ENCODE measurements around the gene BSCL2. TPM values are rescaled to one million over a fixed set of nuclear protein-coding genes. Genes with fewer than 3 reads are reported as not detected.

The BSCL2 gene
- 43.8 and 52.2 TPM in 2 replicates for total RNA-seq

DNA sequence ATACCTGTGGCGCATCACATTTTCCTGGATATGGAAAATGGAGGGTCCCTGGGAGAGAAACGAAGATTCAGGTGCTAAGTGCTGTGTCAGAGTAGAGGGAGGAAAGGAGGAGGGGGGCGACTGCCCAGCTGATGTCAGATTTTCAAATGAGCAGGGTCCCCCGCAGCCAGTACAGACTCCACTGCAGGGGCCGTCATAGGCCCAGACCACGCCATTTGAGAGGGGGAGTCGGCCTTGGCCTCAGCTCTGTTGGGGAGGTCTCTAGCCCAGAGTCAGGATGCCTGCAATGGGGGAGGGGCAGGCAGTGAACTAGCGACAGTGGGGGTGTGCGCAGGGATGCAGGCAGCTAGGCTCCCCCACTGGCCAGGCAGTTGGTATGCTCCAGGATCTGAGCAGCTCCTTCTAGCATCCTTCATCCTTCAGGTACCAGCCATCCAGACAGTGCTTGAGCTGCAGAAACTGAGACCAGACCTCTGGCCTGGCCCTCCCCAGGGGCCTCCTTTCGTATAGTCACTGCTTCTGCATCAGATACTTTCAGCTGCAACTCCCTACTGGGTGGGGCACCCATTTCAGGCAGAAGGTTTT, at the start of gene BSCL2, which contains the start of gene GNG3:
Gene BSCL2, minus strand, starts transcription at position 148 of the 585 bp plus-strand sequence. CDS start 229 bp downstream, outside the sequence.
Gene GNG3, plus strand, starts transcription at position 400 of the 585 bp plus-strand sequence. CDS start 620 bp downstream, outside the sequence.

DNA sequence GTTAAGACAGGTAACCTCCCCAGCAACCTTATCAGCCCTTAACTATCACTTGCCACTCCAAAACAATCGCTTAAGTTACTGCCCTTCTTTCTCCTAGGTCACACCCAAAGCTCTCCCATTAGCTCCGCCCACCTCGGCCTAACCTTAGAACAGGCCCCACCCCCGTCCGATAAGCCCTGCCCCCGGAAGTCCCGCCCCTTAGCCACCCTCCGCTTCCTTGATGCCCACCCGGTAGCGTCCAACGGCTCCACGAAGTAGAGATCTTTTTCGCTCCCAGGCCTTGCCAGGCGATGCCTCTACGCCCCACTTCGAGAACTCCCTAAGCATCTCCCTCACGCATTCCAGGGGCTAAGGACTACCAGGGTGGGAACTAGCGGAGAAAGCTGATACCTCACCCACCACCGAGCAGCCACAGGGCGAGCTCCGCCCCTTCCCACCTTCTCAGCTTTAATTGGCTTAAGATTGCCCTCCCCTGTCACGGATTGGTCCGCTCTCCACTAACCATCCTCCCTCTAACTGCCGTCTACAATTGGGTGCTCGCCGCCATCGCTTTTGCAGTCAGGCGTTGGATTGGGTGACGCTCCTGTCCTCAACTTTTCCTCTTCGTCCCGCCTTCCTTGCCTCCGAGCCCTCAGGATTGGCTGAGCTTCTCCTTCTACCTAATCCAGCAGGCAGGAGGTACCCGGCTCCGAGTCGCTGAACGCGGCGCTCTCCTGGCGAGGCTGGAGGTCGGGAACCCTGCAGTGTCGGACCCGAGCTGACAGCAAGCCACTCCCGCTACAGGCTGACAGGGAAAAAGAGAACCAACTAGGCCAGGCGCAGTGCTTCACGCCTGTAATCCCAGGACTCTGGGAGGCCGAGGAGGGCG, 46.7 kb upstream of the BSCL2 start, which contains the start of gene ZBTB3:
Gene ZBTB3, minus strand, starts transcription at position 425 of the 868 bp plus-strand sequence. CDS start 496 bp downstream, outside the sequence.

DNA sequence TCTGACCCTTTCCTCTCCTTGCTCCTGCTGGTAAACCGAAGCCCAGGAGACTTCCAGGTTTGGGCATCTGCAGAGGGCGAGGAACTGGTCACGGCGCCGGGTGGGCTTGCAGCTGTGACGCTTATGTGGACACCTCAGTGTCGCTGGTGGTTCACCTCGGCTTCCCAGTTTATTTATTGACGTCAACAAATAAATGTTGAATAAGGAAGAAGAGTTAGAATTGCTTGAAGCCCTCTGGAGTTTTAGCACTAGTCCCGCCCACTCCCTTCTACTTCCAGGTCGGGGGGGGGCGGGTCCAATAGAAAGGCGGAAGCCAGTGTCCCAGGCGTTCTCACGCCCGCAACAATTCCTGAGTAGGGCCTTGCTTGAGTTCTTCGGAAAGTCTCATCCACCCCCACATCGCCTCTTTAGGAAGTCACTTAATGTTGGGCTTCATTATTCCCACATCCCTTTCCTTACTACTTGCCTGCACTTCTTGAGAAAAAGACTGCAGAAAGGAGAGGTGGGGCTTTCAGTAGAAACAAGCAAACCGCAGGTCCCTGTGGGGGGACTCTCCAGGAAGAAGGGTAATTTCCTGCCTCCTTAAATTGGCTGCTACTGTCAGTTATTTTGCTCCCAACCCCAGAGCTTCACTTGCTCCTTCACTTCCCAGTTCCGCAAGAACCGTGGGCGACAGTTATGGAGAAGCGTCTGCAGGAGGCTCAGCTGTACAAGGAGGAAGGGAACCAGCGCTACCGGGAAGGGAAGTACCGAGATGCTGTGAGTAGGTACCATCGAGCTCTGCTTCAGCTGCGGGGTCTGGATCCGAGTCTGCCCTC, 21.2 kb upstream of the BSCL2 start, which contains the start of gene TTC9C:
Gene TTC9C, plus strand, starts transcription at position 316 of the 818 bp plus-strand sequence. Its CDS starts 363 bp downstream, at position 679.

DNA sequence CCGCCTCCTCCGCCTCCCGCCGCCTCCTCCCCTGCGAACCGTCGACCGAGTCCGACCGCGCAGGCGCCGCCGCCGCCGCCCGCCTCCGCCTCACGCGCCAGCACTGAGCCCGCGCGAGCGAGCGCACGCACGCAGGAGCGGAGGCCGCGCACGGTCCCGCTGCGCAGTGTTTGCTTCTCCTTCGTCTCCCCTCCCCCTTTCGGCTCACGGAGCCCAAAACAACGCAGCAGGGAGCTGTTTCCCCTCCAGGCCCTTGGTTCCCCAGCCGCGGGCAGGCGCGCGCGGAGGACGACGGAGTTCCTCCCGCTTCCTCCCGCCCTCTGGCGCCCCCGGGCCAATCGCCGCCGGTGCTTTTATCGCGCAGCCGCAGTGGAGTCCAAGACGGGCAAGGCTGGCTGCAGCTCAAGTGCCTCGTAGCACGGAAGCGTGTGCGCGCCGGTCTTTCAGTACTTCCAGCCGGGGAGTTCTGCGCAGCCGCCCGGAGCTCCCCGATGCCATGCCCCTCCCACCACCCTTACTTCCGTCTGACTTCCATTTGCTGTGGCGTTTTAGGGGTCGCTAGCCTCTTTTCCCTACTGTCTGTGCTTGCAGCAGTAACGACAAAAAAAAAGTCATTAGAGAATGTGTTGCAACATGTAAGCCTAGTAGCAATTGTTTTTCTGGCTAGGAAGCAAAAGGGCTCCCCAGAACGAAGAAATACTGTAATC, 20.1 kb upstream of the BSCL2 start, which contains the start of gene HNRNPUL2:
Gene HNRNPUL2, minus strand, starts transcription at position 293 of the 707 bp plus-strand sequence. CDS start 301 bp downstream, outside the sequence.

DNA sequence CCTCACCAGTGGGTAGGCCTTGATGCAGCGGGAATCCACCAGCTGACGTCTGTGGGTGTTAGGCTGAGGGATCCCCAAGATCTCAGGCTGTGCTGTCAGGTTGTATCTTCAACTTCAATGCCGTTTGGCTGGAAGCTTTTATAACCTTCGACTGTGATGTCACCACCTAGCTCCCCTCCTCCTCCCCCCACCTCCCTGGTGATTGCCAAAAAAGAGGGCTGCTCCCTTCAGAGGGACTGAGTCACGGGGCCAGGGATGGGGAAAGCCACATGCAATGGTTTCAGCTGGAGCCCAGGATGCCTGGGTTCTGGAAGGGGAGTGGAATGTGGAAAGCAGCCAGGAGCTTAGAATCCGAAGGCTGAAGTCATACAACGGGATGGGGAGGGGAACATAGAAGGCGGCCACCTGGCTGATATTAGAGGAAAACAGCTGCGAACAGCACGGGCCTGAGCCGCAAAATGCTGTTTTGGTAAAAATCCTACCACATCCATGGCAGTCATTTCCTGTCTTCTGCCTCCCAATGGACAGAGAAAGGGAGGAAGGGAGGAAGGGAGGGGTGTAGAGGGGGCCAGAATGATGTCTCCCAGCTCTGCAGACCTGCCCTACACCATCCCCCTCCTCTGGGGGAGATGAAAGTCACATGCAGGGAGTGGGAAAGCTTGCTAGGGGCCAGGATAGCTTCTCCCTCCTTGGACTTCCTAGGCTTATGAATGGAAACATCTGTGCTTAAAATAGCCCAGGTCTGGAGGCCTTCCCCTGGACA, 17.6 kb downstream of the BSCL2 start, which contains the start of gene LRRN4CL:
Gene LRRN4CL, minus strand, starts transcription at position 110 of the 763 bp plus-strand sequence. CDS start 1,022 bp downstream, outside the sequence.

DNA sequence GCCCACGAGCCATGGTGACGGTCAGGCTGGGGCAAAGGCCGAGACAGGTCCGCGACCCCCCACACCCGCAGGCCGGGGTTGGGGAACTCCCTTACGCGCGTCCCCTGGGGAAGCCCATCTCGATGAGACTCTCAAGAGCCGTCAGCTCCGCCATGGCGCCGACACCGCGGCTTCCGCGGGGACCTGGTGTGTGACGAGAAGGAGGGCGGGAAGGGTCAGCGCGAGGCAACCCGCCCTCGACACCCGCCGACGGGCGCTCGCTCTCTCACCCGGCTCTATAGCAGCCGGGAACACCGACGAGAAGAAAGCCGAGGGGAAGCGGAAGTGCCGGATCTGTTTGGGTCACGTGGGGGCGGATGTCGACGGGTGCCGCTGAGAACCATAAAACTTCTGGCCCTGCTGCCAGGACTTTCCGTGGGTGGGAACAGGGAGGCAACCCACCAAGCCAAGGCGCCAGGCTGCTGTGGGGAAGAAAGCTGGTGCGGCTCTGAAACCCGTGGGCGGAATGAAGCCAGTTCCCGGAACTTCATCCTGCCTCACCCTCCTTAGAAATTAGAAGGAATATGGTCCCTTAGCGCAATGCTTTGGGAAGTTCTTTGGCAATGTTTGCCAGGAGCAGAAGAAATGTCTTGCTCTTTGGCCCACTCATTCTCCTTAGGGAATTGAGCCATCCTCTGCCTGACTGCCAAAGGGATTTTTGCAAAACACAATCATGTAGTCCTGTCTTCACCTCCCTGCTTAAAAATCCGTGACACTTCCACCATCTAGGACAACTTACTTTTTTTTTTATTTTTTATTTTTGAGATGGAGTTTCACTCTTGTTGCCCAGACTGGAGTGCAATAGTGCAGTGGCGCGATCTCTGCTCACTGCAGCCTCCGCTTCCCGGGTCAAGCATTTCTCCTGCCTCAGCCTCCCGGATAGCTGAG, 28.2 kb downstream of the BSCL2 start, which contains the start of gene UBXN1:
Gene UBXN1, minus strand, starts transcription at position 304 of the 927 bp plus-strand sequence. Its CDS starts 150 bp downstream, at position 154.

DNA sequence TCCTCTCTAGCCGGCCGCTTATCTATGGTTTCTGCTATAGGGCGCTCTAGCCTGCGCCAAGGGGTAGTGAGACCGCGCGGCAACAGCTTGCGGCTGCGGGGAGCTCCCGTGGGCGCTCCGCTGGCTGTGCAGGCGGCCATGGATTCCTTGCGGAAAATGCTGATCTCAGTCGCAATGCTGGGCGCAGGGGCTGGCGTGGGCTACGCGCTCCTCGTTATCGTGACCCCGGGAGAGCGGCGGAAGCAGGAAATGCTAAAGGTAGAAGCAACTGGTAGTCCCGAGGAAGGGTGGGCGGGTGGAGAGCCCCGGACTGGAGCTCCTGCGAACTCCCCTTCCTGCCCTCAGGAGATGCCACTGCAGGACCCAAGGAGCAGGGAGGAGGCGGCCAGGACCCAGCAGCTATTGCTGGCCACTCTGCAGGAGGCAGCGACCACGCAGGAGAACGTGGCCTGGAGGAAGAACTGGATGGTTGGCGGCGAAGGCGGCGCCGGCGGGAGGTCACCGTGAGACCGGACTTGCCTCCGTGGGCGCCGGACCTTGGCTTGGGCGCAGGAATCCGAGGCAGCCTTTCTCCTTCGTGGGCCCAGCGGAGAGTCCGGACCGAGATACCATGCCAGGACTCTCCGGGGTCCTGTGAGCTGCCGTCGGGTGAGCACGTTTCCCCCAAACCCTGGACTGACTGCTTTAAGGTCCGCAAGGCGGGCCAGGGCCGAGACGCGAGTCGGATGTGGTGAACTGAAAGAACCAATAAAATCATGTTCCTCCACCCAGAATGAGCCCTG, 35.4 kb downstream of the BSCL2 start, which contains the start of the genes LBHD1 and UQCC3:
Gene LBHD1, minus strand, starts transcription at position 660 of the 782 bp plus-strand sequence. CDS start 2,236 bp downstream, outside the sequence.
Gene UQCC3, plus strand, starts transcription at position 66 of the 782 bp plus-strand sequence. Its CDS starts 73 bp downstream, at position 139.

DNA sequence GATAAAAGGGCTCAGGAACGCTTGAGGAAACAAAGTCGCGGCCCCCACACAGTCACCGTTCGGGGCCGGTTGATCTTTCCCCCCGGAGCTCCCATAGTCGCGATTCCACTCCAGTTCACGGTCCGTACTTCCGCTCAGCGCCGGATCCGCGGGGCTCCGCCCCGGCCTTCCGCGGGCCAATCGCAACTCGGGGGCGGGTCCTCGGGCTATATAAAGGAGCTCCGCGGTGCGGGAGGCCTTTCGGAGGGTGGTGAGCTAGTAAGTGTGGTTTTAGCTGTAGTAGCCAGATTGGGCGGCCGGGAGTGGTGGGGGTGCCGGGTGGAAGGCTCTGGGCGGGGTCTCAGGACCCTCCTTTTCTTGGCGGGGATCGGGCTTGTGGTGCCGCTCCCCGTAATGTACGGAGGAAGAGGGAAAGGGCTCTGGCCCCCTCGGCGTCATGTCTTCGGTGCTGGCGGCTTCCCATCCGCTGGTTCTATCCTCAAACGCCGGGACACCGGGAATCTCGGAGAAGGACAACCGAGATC, 42.1 kb downstream of the BSCL2 start, which contains the start of the genes C11orf98 and CSKMT:
Gene C11orf98, minus strand, starts transcription at position 136 of the 524 bp plus-strand sequence. Its CDS starts 41 bp downstream, at position 95.
Gene CSKMT, plus strand, starts transcription at position 238 of the 524 bp plus-strand sequence. CDS start 568 bp downstream, outside the sequence.

DNA sequence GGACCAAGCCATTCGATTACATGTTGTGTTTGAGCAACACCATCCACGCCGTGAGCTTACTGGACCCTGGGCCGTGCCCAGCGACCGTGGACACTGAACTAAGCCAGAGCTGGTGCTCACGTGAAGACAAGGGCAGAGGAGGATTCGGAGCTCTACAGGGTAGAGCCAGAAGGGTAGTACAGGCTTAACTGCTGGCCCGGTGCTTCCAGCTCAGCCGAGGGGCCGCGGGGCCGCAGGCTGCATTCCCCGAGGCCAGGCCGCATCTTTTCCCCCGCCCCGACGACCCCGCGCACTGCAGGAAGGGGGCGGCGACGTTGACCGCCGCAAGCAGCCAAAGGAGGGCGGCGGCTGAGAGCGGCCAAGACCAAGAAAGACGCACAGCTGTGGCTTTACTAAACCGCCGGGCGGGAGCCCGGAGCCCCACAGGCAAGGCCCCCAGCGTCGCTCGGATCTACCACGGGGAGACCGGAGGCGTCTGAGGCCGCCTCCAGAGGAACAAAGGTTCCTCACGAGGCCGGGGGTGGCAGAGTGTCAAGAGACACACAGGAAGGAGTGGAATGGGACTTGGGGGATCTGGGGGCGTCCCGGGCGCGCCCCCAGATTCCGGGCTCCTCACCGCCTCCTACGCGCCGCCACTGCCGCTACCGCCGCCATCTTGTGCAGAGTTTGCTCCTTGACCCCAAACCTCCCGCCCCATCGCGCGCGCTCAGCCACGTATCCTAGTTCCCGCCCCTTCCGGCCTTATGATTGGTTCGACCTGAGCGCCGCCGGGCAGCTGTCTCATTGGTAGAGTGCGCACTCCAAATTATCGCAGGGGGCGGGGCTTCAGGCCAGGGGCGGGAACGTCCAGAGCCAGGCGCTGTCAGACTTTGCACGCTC, 61.0 kb downstream of the BSCL2 start, which contains the start of gene GANAB:
Gene GANAB, minus strand, starts transcription at position 668 of the 879 bp plus-strand sequence. Its CDS starts 14 bp downstream, at position 654.

Other genes starting within 250 kb of the BSCL2 start
- gene AHNAK, start 160.6 kb downstream of the BSCL2 start, total RNA-seq, result 361 and 516 TPM in 2 replicates
- 1,318 and 1,601 TPM in 2 replicates for gene EEF1G, start 133.5 kb downstream of the BSCL2 start, total RNA-seq
- 5.6 and 5.8 TPM in 2 replicates for gene TUT1, start 115.9 kb downstream of the BSCL2 start, total RNA-seq
- gene MTA2, start 105.6 kb downstream of the BSCL2 start, total RNA-seq, result 88.4 and 96.0 TPM in 2 replicates
- gene EML3, start 94.6 kb downstream of the BSCL2 start, total RNA-seq, result 17.5 and 17.8 TPM in 2 replicates
- 3.9 and 10.4 TPM in 2 replicates for gene ROM1, start 94.2 kb downstream of the BSCL2 start, total RNA-seq
- gene B3GAT3, start 85.4 kb downstream of the BSCL2 start, total RNA-seq, result 16.7 and 22.1 TPM in 2 replicates
- gene GANAB, start 60.8 kb downstream of the BSCL2 start, total RNA-seq, result 218 and 268 TPM in 2 replicates
- gene INTS5, start 54.1 kb downstream of the BSCL2 start, total RNA-seq, result 13.4 and 15.6 TPM in 2 replicates
- 21.0 and 29.3 TPM in 2 replicates for gene C11orf98, start 42.2 kb downstream of the BSCL2 start, total RNA-seq
- gene CSKMT, start 42.1 kb downstream of the BSCL2 start, total RNA-seq, result 8.7 and 9.6 TPM in 2 replicates
- 10.4 and 13.1 TPM in 2 replicates for gene UQCC3, start 35.8 kb downstream of the BSCL2 start, total RNA-seq
- gene LBHD1, start 35.2 kb downstream of the BSCL2 start, total RNA-seq, result 2.7 TPM in 2 replicates
- gene UBXN1, start 28.4 kb downstream of the BSCL2 start, total RNA-seq, result 201 and 302 TPM in 2 replicates
- gene LRRN4CL, start 17.9 kb downstream of the BSCL2 start, total RNA-seq, result 29.8 and 36.9 TPM in 2 replicates
- gene GNG3, start 252 bp upstream of the BSCL2 start, total RNA-seq, result not detected in 2 replicates
- 10.8 and 13.2 TPM in 2 replicates for gene HNRNPUL2, start 20.0 kb upstream of the BSCL2 start, total RNA-seq
- 30.4 and 36.1 TPM in 2 replicates for gene TTC9C, start 21.1 kb upstream of the BSCL2 start, total RNA-seq
- gene ZBTB3, start 46.7 kb upstream of the BSCL2 start, total RNA-seq, result 9.5 and 12.5 TPM in 2 replicates
- gene POLR2G, start 54.2 kb upstream of the BSCL2 start, total RNA-seq, result 77.7 and 93.2 TPM in 2 replicates
- gene TAF6L, start 64.0 kb upstream of the BSCL2 start, total RNA-seq, result 22.2 and 28.9 TPM in 2 replicates
- gene TMEM179B, start 80.0 kb upstream of the BSCL2 start, total RNA-seq, result 19.1 and 23.2 TPM in 2 replicates
- 10.7 and 10.9 TPM in 2 replicates for gene TMEM223, start 84.6 kb upstream of the BSCL2 start, total RNA-seq
- gene NXF1, start 98.0 kb upstream of the BSCL2 start, total RNA-seq, result 15.4 and 21.0 TPM in 2 replicates
- gene STX5, start 124.6 kb upstream of the BSCL2 start, total RNA-seq, result 42.6 and 50.5 TPM in 2 replicates
- not detected in 2 replicates for gene TEX54, start 125.4 kb upstream of the BSCL2 start, total RNA-seq
- 54.7 and 67.1 TPM in 2 replicates for gene WDR74, start 132.2 kb upstream of the BSCL2 start, total RNA-seq
- 174 and 240 TPM in 2 replicates for gene SLC3A2, start 173.5 kb upstream of the BSCL2 start, total RNA-seq
- 0.09 TPM in 1 of 2 replicates, not detected in the other for gene CHRM1, start 213.9 kb upstream of the BSCL2 start, total RNA-seq

All from bronchial smooth muscle cell (primary cell).